Upper lobe of right lung (tissue), 1 donor: ENCODE results near the gene ABLIM3. TPM values are rescaled to one million over a fixed set of nuclear protein-coding genes. Genes with fewer than 3 reads are reported as not detected.

Experiments
- ATAC-seq: fragments of 200-7000 bp; cut with Tn5 transposase; one replicate; pipeline ENCODE4 v1.9.1; 2020; ENCODE audit warnings: mild to moderate bottlenecking, moderate library complexity
- DNase-seq: peaks from one replicate; pipeline ENCODE4 v3.0.0-alpha.2; 2020
- H3K27ac ChIP-seq: fragments of 200-600 bp; one replicate; pipeline ENCODE4 v1.8.0; 2022
- H3K27me3 ChIP-seq: fragments of 200-600 bp; one replicate; pipeline ENCODE4 v1.8.0; 2022; ENCODE audit warnings: mild to moderate bottlenecking
- H3K36me3 ChIP-seq: fragments of 200-600 bp; one replicate; pipeline ENCODE4 v1.8.0; 2022
- H3K4me1 ChIP-seq: fragments of 200-600 bp; one replicate; pipeline ENCODE4 v1.8.0; 2022
- H3K4me3 ChIP-seq: fragments of 200-600 bp; one replicate; pipeline ENCODE4 v1.8.0; 2022; ENCODE audit warnings: mild to moderate bottlenecking
- H3K9me3 ChIP-seq: fragments of 200-600 bp; one replicate; pipeline ENCODE4 v1.8.0; 2022
- intact Hi-C: fragments of 100-400 bp; cut with DNase I; formaldehyde crosslinking; loops from one replicate; pipeline ENCODE4 v1.11.0; 2022
- total RNA-seq: library from RNA; stranded (reverse); fragmentation: NEBNext Ultra II Directional; extraction: Animal tissue kit (Norgen Biotek cat#: 25700); gene quantifications from one replicate; pipeline ENCODE4 v1.2.1, GENCODE V29; 2021
- TF ChIP-seq, protein P1 (sequence below): fragments of 200-600 bp; IDR thresholded peaks from one replicate; pipeline ENCODE4 v1.8.0; 2022; ENCODE audit warnings: antibody characterized with exemption
- donor health status: DM: no; HTN: yes; CAD: no; lungs with severe emphysema.

The ABLIM3 gene
- total RNA-seq, 1 donor from 2014 or later = 31.9 TPM

DNA sequence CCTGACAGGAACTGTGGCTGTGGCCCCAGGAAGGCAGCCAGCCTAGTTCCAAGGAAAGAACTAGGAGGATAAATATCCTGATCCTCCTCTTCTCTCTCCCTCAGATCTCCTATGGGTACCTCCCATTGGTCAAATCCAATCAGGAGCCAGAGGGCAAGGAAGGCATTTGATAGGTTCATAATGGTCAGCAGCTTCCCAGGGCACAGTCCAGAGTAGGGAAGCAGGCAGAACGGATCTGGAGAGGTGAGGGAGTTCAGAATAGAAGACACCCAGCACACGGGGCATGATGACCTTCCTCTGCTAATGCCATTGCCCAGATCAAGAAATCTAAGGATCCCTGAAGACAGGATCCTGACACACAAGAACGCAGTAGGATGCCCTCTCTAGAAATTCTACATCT, 8.6 kb downstream of the ABLIM3 start:
- ATAC-seq = no peak
- intact Hi-C loops = loop anchor here (10.0 kb wide), 1 partner anchor 85 kb away; no protein-coding TSS in a partner anchor
- Histone ChIP-seq H3K4me1 (peaks cover 54% of the 10 kb centered on the region), H3K27me3 (no peaks in the 10 kb centered on the region), H3K27ac (peak overlapping the region; percentile 15), H3K36me3 (no peaks in the 10 kb centered on the region), H3K4me3 (no peak overlapping the region), H3K9me3 (no peaks in the 10 kb centered on the region)
- DNase-seq = no peak
- TF ChIP-seq, protein P1, sequence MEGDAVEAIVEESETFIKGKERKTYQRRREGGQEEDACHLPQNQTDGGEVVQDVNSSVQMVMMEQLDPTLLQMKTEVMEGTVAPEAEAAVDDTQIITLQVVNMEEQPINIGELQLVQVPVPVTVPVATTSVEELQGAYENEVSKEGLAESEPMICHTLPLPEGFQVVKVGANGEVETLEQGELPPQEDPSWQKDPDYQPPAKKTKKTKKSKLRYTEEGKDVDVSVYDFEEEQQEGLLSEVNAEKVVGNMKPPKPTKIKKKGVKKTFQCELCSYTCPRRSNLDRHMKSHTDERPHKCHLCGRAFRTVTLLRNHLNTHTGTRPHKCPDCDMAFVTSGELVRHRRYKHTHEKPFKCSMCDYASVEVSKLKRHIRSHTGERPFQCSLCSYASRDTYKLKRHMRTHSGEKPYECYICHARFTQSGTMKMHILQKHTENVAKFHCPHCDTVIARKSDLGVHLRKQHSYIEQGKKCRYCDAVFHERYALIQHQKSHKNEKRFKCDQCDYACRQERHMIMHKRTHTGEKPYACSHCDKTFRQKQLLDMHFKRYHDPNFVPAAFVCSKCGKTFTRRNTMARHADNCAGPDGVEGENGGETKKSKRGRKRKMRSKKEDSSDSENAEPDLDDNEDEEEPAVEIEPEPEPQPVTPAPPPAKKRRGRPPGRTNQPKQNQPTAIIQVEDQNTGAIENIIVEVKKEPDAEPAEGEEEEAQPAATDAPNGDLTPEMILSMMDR = no peak

DNA sequence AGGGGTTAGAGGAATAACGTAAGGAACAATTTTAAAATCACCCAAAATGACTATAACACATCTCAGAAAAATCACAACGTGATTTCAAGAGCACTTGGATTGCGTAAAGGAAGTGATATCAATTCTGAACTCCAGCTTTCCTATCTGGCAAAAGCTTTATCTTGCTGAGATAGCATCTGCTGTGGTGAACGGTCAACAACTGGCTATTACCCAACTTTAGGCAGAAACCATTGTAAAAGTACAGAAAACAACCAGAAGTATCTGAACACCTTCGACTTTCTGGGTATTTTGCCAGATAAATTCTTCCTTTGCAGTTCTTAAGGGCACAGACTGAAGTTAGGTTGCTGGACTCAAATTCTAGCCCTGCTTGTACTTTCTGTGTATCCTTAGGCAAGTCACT, 9.2 kb downstream of the ABLIM3 start:
- no peak for DNase-seq
- ATAC-seq = no peak
- TF ChIP-seq, protein P1 = no peak
- no peaks in the 10 kb centered on the region for H3K27me3 ChIP-seq
- no peak overlapping the region for H3K4me3 ChIP-seq
- no peaks in the 10 kb centered on the region for H3K9me3 ChIP-seq
- H3K4me1 ChIP-seq = peaks cover 58% of the 10 kb centered on the region
- intact Hi-C loops = no loop called here
- H3K36me3 ChIP-seq = no peaks in the 10 kb centered on the region
- peak overlapping the region; percentile 15 for H3K27ac ChIP-seq

DNA sequence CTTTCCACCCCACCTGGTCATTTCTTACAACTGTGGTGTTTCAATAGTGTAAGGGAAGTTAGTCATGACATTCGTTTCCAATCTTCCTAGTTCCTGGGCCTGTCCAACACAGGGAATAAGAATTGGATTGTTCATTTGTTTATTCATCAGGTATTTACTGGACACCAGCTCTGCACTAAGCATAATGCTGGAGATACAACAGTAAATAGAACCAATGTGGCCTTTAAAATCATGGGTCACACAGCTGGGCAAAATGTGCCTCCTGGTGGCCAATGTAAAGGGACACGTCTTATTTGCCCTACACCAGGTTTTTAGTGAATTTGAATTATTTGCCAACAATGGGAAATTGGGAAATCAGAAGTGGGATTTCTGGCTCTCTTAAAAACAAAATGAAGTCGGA, 10.4 kb downstream of the ABLIM3 start:
- no peak for DNase-seq
- H3K27me3 ChIP-seq = no peaks in the 10 kb centered on the region
- no peak for ATAC-seq
- intact Hi-C loops = no loop called here
- no peaks in the 10 kb centered on the region for H3K9me3 ChIP-seq
- H3K4me3 ChIP-seq = no peak overlapping the region
- H3K4me1 ChIP-seq = peaks cover 58% of the 10 kb centered on the region
- H3K36me3 ChIP-seq = no peaks in the 10 kb centered on the region
- peak overlapping the region; percentile 7 for H3K27ac ChIP-seq
- TF ChIP-seq, protein P1 = no peak

DNA sequence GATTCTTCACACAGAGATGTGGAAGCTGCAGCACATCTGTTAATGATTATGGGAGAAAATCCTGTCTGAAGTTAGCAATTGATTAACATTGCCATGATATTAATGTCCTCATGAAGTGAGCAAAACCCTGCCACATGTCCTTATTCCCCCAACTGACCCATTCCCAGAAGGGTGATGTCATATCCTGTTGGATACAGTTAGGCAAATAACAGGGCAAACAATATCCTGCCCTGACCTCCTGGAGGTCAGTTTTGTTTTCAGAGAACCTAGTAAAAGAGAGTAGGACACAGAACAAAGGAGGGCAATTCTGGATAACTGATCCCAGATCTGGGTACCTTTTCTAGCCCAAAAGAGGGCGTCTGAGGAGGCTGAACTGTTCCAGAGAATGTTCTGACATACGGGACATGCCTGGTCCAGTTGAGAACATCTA, 11.0 kb downstream of the ABLIM3 start:
- DNase-seq (no peak), ATAC-seq (no peak)
- H3K27me3 ChIP-seq = no peaks in the 10 kb centered on the region
- H3K4me1 ChIP-seq = peaks cover 58% of the 10 kb centered on the region
- H3K4me3 ChIP-seq = no peak overlapping the region
- no peaks in the 10 kb centered on the region for H3K36me3 ChIP-seq
- no peak overlapping the region for H3K27ac ChIP-seq
- TF ChIP-seq, protein P1 = no peak
- H3K9me3 ChIP-seq = no peaks in the 10 kb centered on the region
- intact Hi-C loops = no loop called here

DNA sequence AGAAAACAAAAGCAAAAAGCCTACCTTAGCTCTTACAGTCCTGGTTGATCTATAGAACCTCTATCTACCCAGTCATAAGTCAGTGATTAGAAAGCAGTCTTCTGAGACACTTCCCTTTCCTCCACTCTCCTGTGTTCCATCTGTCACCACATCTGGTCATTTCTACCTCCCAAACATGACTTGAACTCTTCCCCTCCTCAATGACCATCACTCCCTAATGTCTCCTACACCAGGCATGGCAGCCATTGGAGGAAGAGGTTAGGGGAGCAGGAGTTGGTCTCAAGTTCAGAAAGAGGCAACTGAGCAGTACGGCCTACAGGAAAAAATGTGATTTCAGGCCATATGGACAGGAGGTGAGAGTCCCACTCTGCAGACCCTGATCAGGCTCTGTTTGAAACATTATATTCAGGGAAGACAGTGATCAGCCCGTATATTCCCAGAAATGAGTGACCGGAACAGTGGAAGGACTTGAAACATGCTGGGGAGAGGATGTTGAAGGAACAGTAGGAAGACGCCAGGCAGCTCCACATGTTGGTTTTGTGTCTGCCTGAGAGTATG, 12.0 kb downstream of the ABLIM3 start:
- Histone ChIP-seq H3K4me3 (no peak overlapping the region), H3K4me1 (peaks cover 58% of the 10 kb centered on the region), H3K9me3 (no peaks in the 10 kb centered on the region), H3K27me3 (no peaks in the 10 kb centered on the region), H3K36me3 (no peaks in the 10 kb centered on the region), H3K27ac (peak overlapping the region; percentile 63)
- TF ChIP-seq, protein P1 = no peak
- no peak for DNase-seq
- ATAC-seq = no peak
- intact Hi-C loops = no loop called here
